Liver (tissue), 9 donors: Measurements from ENCODE around the gene SPTBN1. TPM values are rescaled to one million over a fixed set of nuclear protein-coding genes. Genes with fewer than 3 reads are reported as not detected.

Experiments used
- DNase-seq: peaks from one replicate; pipeline ENCODE4 v3.0.0-alpha.2; 2017; ENCODE audit warnings: low spot score
- H3K27ac ChIP-seq, 2 donors: one replicate each; pipeline ENCODE4 v1.7.0; 2013; ENCODE audit warnings: inconsistent platforms in 2 of 2, low read length in 2 of 2, control low read depth in 1 of 2, low read depth in 1 of 2, mild to moderate bottlenecking in 1 of 2
- H3K27me3 ChIP-seq, 4 donors: one replicate each; pipeline versions ENCODE4 v1.6.1 to v1.7.0; 2013; ENCODE audit warnings: low read length in 3 of 4, inconsistent platforms in 1 of 4, mild to moderate bottlenecking in 1 of 4, moderate library complexity in 1 of 4; ENCODE audit not compliant: control insufficient read depth in 4 of 4, insufficient read depth in 4 of 4
- H3K36me3 ChIP-seq, 4 donors: one replicate each; pipeline versions ENCODE4 v1.6.1 to v1.7.0; 2013; ENCODE audit warnings: low read length in 3 of 4, mild to moderate bottlenecking in 3 of 4, low read depth in 1 of 4, moderate library complexity in 1 of 4; ENCODE audit not compliant: control insufficient read depth in 4 of 4, insufficient read depth in 3 of 4
- H3K4me1 ChIP-seq, 4 donors: one replicate each; pipeline versions ENCODE4 v1.6.1 to v1.7.0; 2013; ENCODE audit warnings: low read length in 3 of 4, mild to moderate bottlenecking in 3 of 4, moderate library complexity in 1 of 4; ENCODE audit not compliant: control insufficient read depth in 4 of 4, insufficient read depth in 4 of 4
- H3K4me3 ChIP-seq, 3 donors: one replicate each; pipeline versions ENCODE4 v1.6.1 to v1.7.0; 2013; ENCODE audit warnings: low read length in 3 of 3, control low read depth in 1 of 3, low read depth in 1 of 3, mild to moderate bottlenecking in 1 of 3
- H3K9ac ChIP-seq, 2 donors: one replicate each; pipeline ENCODE4 v1.7.0; 2013; ENCODE audit warnings: low read length in 2 of 2, mild to moderate bottlenecking in 2 of 2, moderate library complexity in 2 of 2, control low read depth in 1 of 2, low read depth in 1 of 2
- H3K9me3 ChIP-seq, 4 donors: one replicate each; pipeline versions ENCODE4 v1.6.1 to v1.7.0; 2013; ENCODE audit warnings: low read length in 3 of 4; ENCODE audit not compliant: control insufficient read depth in 4 of 4
- FOXA1 ChIP-seq: IDR thresholded peaks from 2 replicates; pipeline ENCODE4 v1.6.1; 2016; ENCODE audit warnings: antibody characterized with exemption
- FOXA2 ChIP-seq: IDR thresholded peaks from 2 replicates; pipeline ENCODE4 v1.6.1; 2016; ENCODE audit warnings: antibody characterized with exemption
- GABPA ChIP-seq, 2 donors: IDR thresholded peaks in 1 of 2; conservative IDR thresholded peaks in 1 of 2; 2 replicates each; pipeline ENCODE4 v1.6.1; 2016; ENCODE audit warnings: antibody characterized with exemption in 2 of 2, mild to moderate bottlenecking in 1 of 2, moderate library complexity in 1 of 2
- HNF4G ChIP-seq: IDR thresholded peaks from 2 replicates; pipeline ENCODE4 v1.6.1; 2016; ENCODE audit warnings: antibody characterized with exemption
- JUND ChIP-seq, 2 donors: IDR thresholded peaks; 2 replicates each; pipeline ENCODE4 v1.6.1; 2016; ENCODE audit warnings: antibody characterized with exemption in 2 of 2
- NR2F2 ChIP-seq: IDR thresholded peaks from 2 replicates; pipeline ENCODE4 v1.6.1; 2016; ENCODE audit warnings: antibody characterized with exemption
- SP1 ChIP-seq: IDR thresholded peaks from 2 replicates; pipeline ENCODE4 v1.6.1; 2018; ENCODE audit warnings: antibody characterized with exemption, mild to moderate bottlenecking
- TAF1 ChIP-seq: conservative IDR thresholded peaks from 2 replicates; pipeline ENCODE4 v1.6.1; 2016; ENCODE audit warnings: antibody characterized with exemption, mild to moderate bottlenecking
- WGBS: extraction: QIAGEN DNeasy Blood & Tissue Kit; methylation state at CpG from one replicate; pipeline ENCODE4 v1.1.7; 2013; 5-methylcytosine and 5-hydroxymethylcytosine counted together
- polyA plus RNA-seq, 2 donors: library from polyadenylated mRNA; stranded (reverse) in 1 of 2; unstranded in 1 of 2; fragments of 200-250 nt in 1 of 2; fragments of >200 nt in 1 of 2; fragmentation: Nextera tagmentation in 1 of 2; extraction: Ambion mirVana in 1 of 2; gene quantifications; one replicate each; pipeline versions ENCODE4 v1.2.1 to v1.2.3, GENCODE V29; 2013 to 2015
- total RNA-seq, 2 donors: library from RNA; depleted of rRNA; stranded (reverse); fragments of >200 nt; gene quantifications; one replicate each; pipeline ENCODE4 v1.2.3, GENCODE V29; 2014
- TF ChIP-seq, protein P1 (sequence below): IDR thresholded peaks from 2 replicates; pipeline ENCODE4 v1.6.1; 2016; ENCODE audit warnings: antibody characterized with exemption
- TF ChIP-seq, protein P2 (sequence below): IDR thresholded peaks from 2 replicates; pipeline ENCODE4 v1.6.1; 2016; ENCODE audit warnings: antibody characterized with exemption
- TF ChIP-seq, protein P3 (sequence below): fragments of 150-350 bp; IDR thresholded peaks from 2 replicates; pipeline ENCODE4 v1.5.1; 2017; ENCODE audit warnings: improper control_type of control experiment, low read depth, low read length; ENCODE audit not compliant: missing input control
- TF ChIP-seq, protein P4 (sequence below): IDR thresholded peaks from 2 replicates; pipeline ENCODE4 v1.6.1; 2016; ENCODE audit warnings: antibody characterized with exemption, mild to moderate bottlenecking
- TF ChIP-seq, protein P5 (sequence below): IDR thresholded peaks from 2 replicates; pipeline ENCODE4 v1.6.1; 2016; ENCODE audit warnings: antibody characterized with exemption
- donor health status: healthy.
- donor health status: healthy.
- donor health status: healthy.
- donor health status: healthy.
- donor health status: healthy.

Gene SPTBN1
- total and polyA plus RNA-seq, 4 donors, result 44.8 to 191 (median 75.9) TPM

DNA sequence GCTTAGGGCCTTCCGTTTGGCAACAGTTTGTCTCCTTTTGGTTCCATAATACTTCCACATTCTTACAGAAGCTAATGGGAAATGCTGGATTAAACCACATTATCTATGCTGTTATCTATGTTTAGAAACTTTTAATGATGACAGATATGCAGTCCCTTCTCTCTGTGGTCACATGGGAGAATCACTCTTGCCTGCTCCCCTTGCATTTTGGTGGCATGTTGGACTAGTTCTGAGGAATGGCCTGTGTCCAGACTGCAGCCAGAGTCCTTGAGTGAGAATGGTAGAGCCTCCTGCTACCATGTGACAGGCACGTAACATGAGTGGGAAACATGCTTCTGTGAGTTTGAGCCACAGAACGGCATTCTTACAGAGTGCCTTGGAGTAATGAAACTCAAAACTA is 19.2 kb downstream of the SPTBN1 start:
- Histone ChIP-seq H3K9ac (no peak overlapping the region), H3K9me3 (no peaks in the 10 kb centered on the region), H3K4me3 (no peak overlapping the region), H3K36me3 (no peaks in the 10 kb centered on the region), H3K4me1 (peaks cover 0 to 25% (median 20%) of the 10 kb centered on the region in 4 donors), H3K27me3 (no peaks in the 10 kb centered on the region), H3K27ac (no peak overlapping the region)
- TF ChIP-seq, protein P1, sequence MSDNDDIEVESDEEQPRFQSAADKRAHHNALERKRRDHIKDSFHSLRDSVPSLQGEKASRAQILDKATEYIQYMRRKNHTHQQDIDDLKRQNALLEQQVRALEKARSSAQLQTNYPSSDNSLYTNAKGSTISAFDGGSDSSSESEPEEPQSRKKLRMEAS, result no peak
- TF ChIP-seq GABPA (IDR thresholded peaks at IDR 0.05 in 1 of 2, conservative IDR thresholded peaks at IDR 0.05 in 1 of 2) (no peak), FOXA1 (no peak), JUND (IDR thresholded peaks at IDR 0.05) (no peak), NR2F2 (no peak), FOXA2 (no peak), SP1 (no peak)
- TF ChIP-seq, protein P2, sequence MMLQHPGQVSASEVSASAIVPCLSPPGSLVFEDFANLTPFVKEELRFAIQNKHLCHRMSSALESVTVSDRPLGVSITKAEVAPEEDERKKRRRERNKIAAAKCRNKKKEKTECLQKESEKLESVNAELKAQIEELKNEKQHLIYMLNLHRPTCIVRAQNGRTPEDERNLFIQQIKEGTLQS, result no peak
- TF ChIP-seq, protein P3, sequence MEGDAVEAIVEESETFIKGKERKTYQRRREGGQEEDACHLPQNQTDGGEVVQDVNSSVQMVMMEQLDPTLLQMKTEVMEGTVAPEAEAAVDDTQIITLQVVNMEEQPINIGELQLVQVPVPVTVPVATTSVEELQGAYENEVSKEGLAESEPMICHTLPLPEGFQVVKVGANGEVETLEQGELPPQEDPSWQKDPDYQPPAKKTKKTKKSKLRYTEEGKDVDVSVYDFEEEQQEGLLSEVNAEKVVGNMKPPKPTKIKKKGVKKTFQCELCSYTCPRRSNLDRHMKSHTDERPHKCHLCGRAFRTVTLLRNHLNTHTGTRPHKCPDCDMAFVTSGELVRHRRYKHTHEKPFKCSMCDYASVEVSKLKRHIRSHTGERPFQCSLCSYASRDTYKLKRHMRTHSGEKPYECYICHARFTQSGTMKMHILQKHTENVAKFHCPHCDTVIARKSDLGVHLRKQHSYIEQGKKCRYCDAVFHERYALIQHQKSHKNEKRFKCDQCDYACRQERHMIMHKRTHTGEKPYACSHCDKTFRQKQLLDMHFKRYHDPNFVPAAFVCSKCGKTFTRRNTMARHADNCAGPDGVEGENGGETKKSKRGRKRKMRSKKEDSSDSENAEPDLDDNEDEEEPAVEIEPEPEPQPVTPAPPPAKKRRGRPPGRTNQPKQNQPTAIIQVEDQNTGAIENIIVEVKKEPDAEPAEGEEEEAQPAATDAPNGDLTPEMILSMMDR, result no peak
- TF ChIP-seq, protein P4, sequence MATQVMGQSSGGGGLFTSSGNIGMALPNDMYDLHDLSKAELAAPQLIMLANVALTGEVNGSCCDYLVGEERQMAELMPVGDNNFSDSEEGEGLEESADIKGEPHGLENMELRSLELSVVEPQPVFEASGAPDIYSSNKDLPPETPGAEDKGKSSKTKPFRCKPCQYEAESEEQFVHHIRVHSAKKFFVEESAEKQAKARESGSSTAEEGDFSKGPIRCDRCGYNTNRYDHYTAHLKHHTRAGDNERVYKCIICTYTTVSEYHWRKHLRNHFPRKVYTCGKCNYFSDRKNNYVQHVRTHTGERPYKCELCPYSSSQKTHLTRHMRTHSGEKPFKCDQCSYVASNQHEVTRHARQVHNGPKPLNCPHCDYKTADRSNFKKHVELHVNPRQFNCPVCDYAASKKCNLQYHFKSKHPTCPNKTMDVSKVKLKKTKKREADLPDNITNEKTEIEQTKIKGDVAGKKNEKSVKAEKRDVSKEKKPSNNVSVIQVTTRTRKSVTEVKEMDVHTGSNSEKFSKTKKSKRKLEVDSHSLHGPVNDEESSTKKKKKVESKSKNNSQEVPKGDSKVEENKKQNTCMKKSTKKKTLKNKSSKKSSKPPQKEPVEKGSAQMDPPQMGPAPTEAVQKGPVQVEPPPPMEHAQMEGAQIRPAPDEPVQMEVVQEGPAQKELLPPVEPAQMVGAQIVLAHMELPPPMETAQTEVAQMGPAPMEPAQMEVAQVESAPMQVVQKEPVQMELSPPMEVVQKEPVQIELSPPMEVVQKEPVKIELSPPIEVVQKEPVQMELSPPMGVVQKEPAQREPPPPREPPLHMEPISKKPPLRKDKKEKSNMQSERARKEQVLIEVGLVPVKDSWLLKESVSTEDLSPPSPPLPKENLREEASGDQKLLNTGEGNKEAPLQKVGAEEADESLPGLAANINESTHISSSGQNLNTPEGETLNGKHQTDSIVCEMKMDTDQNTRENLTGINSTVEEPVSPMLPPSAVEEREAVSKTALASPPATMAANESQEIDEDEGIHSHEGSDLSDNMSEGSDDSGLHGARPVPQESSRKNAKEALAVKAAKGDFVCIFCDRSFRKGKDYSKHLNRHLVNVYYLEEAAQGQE, result no peak
- DNase-seq, result no peak
- 90% methylated on average over 3 of the region's 3 CpGs for WGBS

DNA sequence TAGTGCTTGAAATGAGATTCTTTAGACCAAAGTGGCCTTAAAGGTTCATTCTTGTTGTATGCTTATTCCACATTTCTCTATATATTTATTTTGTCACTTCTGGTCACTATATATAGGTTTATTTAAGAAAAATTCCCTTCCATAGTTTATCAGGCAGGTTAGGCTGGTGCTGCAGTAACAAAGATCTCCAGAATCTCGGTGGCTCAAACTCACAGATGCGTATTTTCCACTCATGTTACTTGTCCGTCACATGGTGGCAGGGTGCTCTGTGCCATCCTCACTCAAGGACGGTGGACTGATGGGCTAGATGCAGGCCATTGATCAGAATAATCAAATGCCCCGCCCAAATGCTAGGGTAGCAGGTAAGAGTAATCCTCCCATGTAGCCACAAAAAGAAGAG is 19.8 kb downstream of the SPTBN1 start:
- H3K4me1 ChIP-seq, result peaks cover 0 to 31% (median 26%) of the 10 kb centered on the region in 4 donors
- H3K27ac ChIP-seq, result no peak overlapping the region
- no peaks in the 10 kb centered on the region for H3K9me3 ChIP-seq
- TF ChIP-seq SP1 (no peak), GABPA (IDR thresholded peaks at IDR 0.05 in 1 of 2, conservative IDR thresholded peaks at IDR 0.05 in 1 of 2) (no peak), TAF1 (no peak), FOXA1 (no peak), HNF4G (no peak)
- TF ChIP-seq, protein P1, result no peak
- TF ChIP-seq, protein P4, result no peak
- TF ChIP-seq, protein P5, sequence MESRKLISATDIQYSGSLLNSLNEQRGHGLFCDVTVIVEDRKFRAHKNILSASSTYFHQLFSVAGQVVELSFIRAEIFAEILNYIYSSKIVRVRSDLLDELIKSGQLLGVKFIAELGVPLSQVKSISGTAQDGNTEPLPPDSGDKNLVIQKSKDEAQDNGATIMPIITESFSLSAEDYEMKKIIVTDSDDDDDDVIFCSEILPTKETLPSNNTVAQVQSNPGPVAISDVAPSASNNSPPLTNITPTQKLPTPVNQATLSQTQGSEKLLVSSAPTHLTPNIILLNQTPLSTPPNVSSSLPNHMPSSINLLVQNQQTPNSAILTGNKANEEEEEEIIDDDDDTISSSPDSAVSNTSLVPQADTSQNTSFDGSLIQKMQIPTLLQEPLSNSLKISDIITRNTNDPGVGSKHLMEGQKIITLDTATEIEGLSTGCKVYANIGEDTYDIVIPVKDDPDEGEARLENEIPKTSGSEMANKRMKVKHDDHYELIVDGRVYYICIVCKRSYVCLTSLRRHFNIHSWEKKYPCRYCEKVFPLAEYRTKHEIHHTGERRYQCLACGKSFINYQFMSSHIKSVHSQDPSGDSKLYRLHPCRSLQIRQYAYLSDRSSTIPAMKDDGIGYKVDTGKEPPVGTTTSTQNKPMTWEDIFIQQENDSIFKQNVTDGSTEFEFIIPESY, result no peak
- WGBS, result 92% methylated on average over 5 of the region's 5 CpGs
- no peak overlapping the region for H3K4me3 ChIP-seq
- no peak overlapping the region for H3K9ac ChIP-seq
- DNase-seq, result no peak
- H3K36me3 ChIP-seq, result no peaks in the 10 kb centered on the region
- no peaks in the 10 kb centered on the region for H3K27me3 ChIP-seq
